Activated CD4-positive, CD25-positive, alpha-beta regulatory T cell treated with anti-CD3 and anti-CD28 coated beads, Interleukin-2, amount 50 U/mL, for 16 hours (primary cell): ENCODE data around the gene AP3S2.
"Not testable (repeated sequence)": the region's sequence is repeated elsewhere in the genome, so short reads cannot be mapped to it uniquely, and the experiment has no call there.

Experiments
- DNase-seq: peaks from one replicate; pipeline ENCODE4 v3.0.0-alpha.2; 2020; ENCODE audit warnings: low read depth, low spot score

AP3S2 gene

GRCh38 chr15:89864958-89865739 is 28.6 kb downstream of the AP3S2 start:
- DNase-seq: no peak

GRCh38 chr15:89863918-89864317 is 29.9 kb downstream of the AP3S2 start:
- DNase-seq: no peak

- DNase-seq: no peak
Observed at GRCh38 chr15:89860891-89861290, 32.9 kb downstream of the AP3S2 start.

GRCh38 chr15:89860431-89860830 is 33.4 kb downstream of the AP3S2 start:
- no peak for DNase-seq

GRCh38 chr15:89858661-89859458 is 34.9 kb downstream of the AP3S2 start:
- DNase-seq: no peak

GRCh38 chr15:89857673-89858072 is 36.1 kb downstream of the AP3S2 start:
- no peak for DNase-seq

GRCh38 chr15:89855948-89856347 is 37.8 kb downstream of the AP3S2 start:
- DNase-seq: no peak

GRCh38 chr15:89854863-89855262 is 38.9 kb downstream of the AP3S2 start:
- not testable (repeated sequence) for DNase-seq

- DNase-seq: no peak
Observed at GRCh38 chr15:89852342-89852995, 41.3 kb downstream of the AP3S2 start.

- no peak for DNase-seq
Observed at GRCh38 chr15:89851673-89852341, 42.0 kb downstream of the AP3S2 start.

GRCh38 chr15:89848970-89849292 is 44.9 kb downstream of the AP3S2 start:
- DNase-seq: no peak

- no peak for DNase-seq
Observed at GRCh38 chr15:89847101-89847500, 46.7 kb downstream of the AP3S2 start.

- no peak for DNase-seq
Observed at GRCh38 chr15:89845305-89845893, 48.4 kb downstream of the AP3S2 start.

GRCh38 chr15:89841962-89842361 is 51.8 kb downstream of the AP3S2 start:
- no peak for DNase-seq

- no peak for DNase-seq
Observed at GRCh38 chr15:89841306-89841705, 52.5 kb downstream of the AP3S2 start.

- DNase-seq: no peak
Observed at GRCh38 chr15:89839167-89839810, 54.5 kb downstream of the AP3S2 start.

GRCh38 chr15:89837830-89838178 is 56.0 kb downstream of the AP3S2 start:
- DNase-seq: no peak

GRCh38 chr15:89837134-89837829 is 56.5 kb downstream of the AP3S2 start:
- no peak for DNase-seq

GRCh38 chr15:89836267-89837133 is 57.3 kb downstream of the AP3S2 start:
- no peak for DNase-seq

GRCh38 chr15:89835176-89835564 is 58.6 kb downstream of the AP3S2 start:
- DNase-seq: no peak
